Measurements from ENCODE around the gene DAPP1.

DAPP1 gene

GRCh38 chr4:99853999-99854398 is 37.4 kb downstream of the DAPP1 start:
- no peak for TF ChIP-seq CTCF (IDR thresholded peaks at IDR 0.05; ENCODE audit: borderline replicate concordance, control extremely low read depth, extremely low read depth, insufficient read depth, missing control alignments)
- in situ Hi-C loops (cut with MboI; ENCODE audit: low sequenced_read_pairs, unreplicated experiment) = no loop called here
- no peak for DNase-seq (ENCODE audit: low spot score)

- TF ChIP-seq CTCF (IDR thresholded peaks at IDR 0.05; ENCODE audit: borderline replicate concordance, control extremely low read depth, extremely low read depth, insufficient read depth, missing control alignments) = no peak
- in situ Hi-C loops (cut with MboI; ENCODE audit: low sequenced_read_pairs, unreplicated experiment) = no loop called here
- peak; percentile 32 for DNase-seq (ENCODE audit: low spot score)
These were observed 39.1 kb downstream of the DAPP1 start for GRCh38 chr4:99855678-99856077.

GRCh38 chr4:99856166-99856565 is 39.5 kb downstream of the DAPP1 start:
- in situ Hi-C loops (cut with MboI; ENCODE audit: low sequenced_read_pairs, unreplicated experiment) = no loop called here
- no peak for DNase-seq (ENCODE audit: low spot score)
- TF ChIP-seq CTCF (IDR thresholded peaks at IDR 0.05; ENCODE audit: borderline replicate concordance, control extremely low read depth, extremely low read depth, insufficient read depth, missing control alignments) = no peak

GRCh38 chr4:99857307-99857706 is 40.7 kb downstream of the DAPP1 start:
- DNase-seq (ENCODE audit: low spot score) = no peak
- in situ Hi-C loops (cut with MboI; ENCODE audit: low sequenced_read_pairs, unreplicated experiment) = no loop called here
- TF ChIP-seq CTCF (IDR thresholded peaks at IDR 0.05; ENCODE audit: borderline replicate concordance, control extremely low read depth, extremely low read depth, insufficient read depth, missing control alignments) = no peak

GRCh38 chr4:99859618-99860017 is 43.0 kb downstream of the DAPP1 start:
- in situ Hi-C loops (cut with MboI; ENCODE audit: low sequenced_read_pairs, unreplicated experiment) = no loop called here
- no peak for TF ChIP-seq CTCF (IDR thresholded peaks at IDR 0.05; ENCODE audit: borderline replicate concordance, control extremely low read depth, extremely low read depth, insufficient read depth, missing control alignments)
- no peak for DNase-seq (ENCODE audit: low spot score)

GRCh38 chr4:99860521-99860920 is 43.9 kb downstream of the DAPP1 start:
- TF ChIP-seq CTCF (IDR thresholded peaks at IDR 0.05; ENCODE audit: borderline replicate concordance, control extremely low read depth, extremely low read depth, insufficient read depth, missing control alignments) = no peak
- DNase-seq (ENCODE audit: low spot score) = no peak
- in situ Hi-C loops (cut with MboI; ENCODE audit: low sequenced_read_pairs, unreplicated experiment) = no loop called here
